Kidney epithelial cell (primary cell): ENCODE data around the gene OPHN1. TPM values are rescaled to one million over a fixed set of nuclear protein-coding genes. Genes with fewer than 3 reads are reported as not detected.
"Not testable (repeated sequence)": the region's sequence is repeated elsewhere in the genome, so short reads cannot be mapped to it uniquely, and the experiment has no call there.

Source experiments
- DNase-seq: peaks from one replicate; pipeline ENCODE4 v3.0.0-alpha.2; 2010; ENCODE audit warnings: low read depth
- H3K27me3 ChIP-seq: 2 replicates; pipeline ENCODE4 v1.6.0; 2011; ENCODE audit warnings: low read length; ENCODE audit not compliant: control insufficient read depth, insufficient read depth
- H3K36me3 ChIP-seq: 2 replicates; pipeline ENCODE4 v1.5.1; 2011; ENCODE audit warnings: low read length; ENCODE audit not compliant: control insufficient read depth, insufficient read depth
- H3K4me3 ChIP-seq: 2 replicates; pipeline ENCODE4 v1.5.1; 2011; ENCODE audit warnings: low read depth, mild to moderate bottlenecking, control low read depth, low read length
- total RNA-seq: library from RNA; depleted of rRNA; stranded (reverse); fragments of >200 nt; gene quantifications from 2 replicates; pipeline ENCODE4 v1.2.3, GENCODE V29; 2015
- TF ChIP-seq, protein P1 (sequence below): IDR thresholded peaks from 2 replicates; pipeline ENCODE4 v1.5.1; 2011; ENCODE audit warnings: mild to moderate bottlenecking, moderate library complexity, low read length, control low read depth, inconsistent platforms; ENCODE audit not compliant: insufficient read depth, poor library complexity, severe bottlenecking

Gene OPHN1
- total RNA-seq, 1 donor from 2014 or later = 6.9 TPM

- Histone ChIP-seq H3K36me3 (no peaks in the 10 kb centered on the region), H3K4me3 (no peak overlapping the region), H3K27me3 (no peaks in the 10 kb centered on the region)
- TF ChIP-seq, protein P1, sequence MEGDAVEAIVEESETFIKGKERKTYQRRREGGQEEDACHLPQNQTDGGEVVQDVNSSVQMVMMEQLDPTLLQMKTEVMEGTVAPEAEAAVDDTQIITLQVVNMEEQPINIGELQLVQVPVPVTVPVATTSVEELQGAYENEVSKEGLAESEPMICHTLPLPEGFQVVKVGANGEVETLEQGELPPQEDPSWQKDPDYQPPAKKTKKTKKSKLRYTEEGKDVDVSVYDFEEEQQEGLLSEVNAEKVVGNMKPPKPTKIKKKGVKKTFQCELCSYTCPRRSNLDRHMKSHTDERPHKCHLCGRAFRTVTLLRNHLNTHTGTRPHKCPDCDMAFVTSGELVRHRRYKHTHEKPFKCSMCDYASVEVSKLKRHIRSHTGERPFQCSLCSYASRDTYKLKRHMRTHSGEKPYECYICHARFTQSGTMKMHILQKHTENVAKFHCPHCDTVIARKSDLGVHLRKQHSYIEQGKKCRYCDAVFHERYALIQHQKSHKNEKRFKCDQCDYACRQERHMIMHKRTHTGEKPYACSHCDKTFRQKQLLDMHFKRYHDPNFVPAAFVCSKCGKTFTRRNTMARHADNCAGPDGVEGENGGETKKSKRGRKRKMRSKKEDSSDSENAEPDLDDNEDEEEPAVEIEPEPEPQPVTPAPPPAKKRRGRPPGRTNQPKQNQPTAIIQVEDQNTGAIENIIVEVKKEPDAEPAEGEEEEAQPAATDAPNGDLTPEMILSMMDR = no peak
- no peak for DNase-seq
Observed at GRCh38 chrX:68355629-68355920, 77.7 kb downstream of the OPHN1 start.

- TF ChIP-seq, protein P1 = no peak
- Histone ChIP-seq H3K4me3 (no peak overlapping the region), H3K36me3 (no peaks in the 10 kb centered on the region), H3K27me3 (no peaks in the 10 kb centered on the region)
- DNase-seq = no peak
Observed at GRCh38 chrX:68354879-68355628, 78.2 kb downstream of the OPHN1 start.

DNA sequence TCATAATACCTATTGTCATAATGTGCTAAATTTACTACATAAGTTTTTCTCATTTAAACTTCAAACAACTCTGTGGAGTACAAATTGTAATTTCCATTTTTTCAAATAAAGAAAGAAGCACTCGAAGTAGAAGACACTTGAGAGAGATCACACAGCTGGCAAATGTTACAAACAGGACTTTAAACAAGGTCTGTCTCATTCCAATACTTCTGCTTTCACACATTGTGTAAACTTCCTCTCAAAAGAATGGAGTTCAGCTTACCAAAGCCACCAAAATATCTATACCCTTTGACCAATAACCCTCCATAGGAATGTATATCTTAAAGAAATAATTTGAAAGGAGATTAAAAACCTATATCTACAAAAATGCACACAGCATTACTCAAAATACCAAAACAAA, 88.3 kb downstream of the OPHN1 start:
- no peak for DNase-seq
- H3K36me3 ChIP-seq = no peaks in the 10 kb centered on the region
- no peak overlapping the region for H3K4me3 ChIP-seq
- no peaks in the 10 kb centered on the region for H3K27me3 ChIP-seq
- TF ChIP-seq, protein P1 = no peak

DNA sequence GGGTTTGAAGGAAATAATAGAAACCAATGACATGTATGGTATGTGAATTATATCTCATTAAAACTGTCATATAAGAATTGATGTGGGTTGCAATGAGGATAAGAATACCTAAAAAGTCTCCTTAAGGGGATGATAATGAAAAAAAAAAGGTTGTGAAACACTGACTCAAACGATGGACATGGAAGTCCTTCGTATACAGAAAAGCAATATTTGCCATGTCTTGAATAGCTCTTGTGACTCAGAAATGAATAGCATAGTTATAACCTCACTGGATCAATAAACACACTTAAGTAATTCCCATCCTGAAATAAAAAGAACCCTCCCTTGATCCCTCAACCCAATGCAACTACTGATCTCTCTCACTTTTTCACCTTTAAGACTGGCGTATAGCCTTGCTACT, 89.7 kb downstream of the OPHN1 start:
- no peak overlapping the region for H3K4me3 ChIP-seq
- no peak for DNase-seq
- no peaks in the 10 kb centered on the region for H3K27me3 ChIP-seq
- no peaks in the 10 kb centered on the region for H3K36me3 ChIP-seq
- TF ChIP-seq, protein P1 = no peak

DNA sequence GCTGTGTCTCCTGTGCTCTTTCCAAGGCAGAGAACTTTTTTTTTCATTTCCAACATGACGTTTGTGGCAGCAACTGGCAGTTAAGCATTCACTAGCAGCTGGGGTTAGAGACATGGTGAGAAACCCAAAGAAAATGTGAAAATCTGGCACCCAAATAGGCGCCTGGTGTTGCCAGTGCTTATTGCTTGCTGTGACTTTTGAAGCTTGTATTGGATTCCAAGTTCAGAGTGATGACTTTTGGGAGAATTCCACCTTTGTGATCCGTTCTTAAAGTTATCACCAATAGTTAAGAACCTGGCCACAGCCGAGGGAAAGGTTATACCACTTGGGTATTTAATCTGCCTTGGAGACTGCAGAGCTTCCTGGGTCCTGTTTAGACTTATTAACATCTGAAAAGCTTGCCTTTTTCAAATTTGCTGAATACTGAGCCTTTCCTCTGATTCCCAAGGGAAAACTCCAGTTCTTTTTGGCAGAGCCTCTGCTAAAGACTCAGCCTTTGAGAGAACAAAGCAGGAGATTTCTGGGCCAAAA, 101.0 kb downstream of the OPHN1 start:
- Histone ChIP-seq H3K4me3 (no peak overlapping the region), H3K27me3 (no peaks in the 10 kb centered on the region), H3K36me3 (no peaks in the 10 kb centered on the region)
- DNase-seq = no peak
- TF ChIP-seq, protein P1 = no peak

GRCh38 chrX:68326841-68327240, 106.5 kb downstream of the OPHN1 start:
- not testable (repeated sequence) for H3K4me3 ChIP-seq, H3K27me3 ChIP-seq, DNase-seq, H3K36me3 ChIP-seq
